ENCODE data around the gene SLC44A3.

GRCh38 chr1:94846308-94846707 is 26.2 kb downstream of the SLC44A3 start:
- TF ChIP-seq, protein P1, sequence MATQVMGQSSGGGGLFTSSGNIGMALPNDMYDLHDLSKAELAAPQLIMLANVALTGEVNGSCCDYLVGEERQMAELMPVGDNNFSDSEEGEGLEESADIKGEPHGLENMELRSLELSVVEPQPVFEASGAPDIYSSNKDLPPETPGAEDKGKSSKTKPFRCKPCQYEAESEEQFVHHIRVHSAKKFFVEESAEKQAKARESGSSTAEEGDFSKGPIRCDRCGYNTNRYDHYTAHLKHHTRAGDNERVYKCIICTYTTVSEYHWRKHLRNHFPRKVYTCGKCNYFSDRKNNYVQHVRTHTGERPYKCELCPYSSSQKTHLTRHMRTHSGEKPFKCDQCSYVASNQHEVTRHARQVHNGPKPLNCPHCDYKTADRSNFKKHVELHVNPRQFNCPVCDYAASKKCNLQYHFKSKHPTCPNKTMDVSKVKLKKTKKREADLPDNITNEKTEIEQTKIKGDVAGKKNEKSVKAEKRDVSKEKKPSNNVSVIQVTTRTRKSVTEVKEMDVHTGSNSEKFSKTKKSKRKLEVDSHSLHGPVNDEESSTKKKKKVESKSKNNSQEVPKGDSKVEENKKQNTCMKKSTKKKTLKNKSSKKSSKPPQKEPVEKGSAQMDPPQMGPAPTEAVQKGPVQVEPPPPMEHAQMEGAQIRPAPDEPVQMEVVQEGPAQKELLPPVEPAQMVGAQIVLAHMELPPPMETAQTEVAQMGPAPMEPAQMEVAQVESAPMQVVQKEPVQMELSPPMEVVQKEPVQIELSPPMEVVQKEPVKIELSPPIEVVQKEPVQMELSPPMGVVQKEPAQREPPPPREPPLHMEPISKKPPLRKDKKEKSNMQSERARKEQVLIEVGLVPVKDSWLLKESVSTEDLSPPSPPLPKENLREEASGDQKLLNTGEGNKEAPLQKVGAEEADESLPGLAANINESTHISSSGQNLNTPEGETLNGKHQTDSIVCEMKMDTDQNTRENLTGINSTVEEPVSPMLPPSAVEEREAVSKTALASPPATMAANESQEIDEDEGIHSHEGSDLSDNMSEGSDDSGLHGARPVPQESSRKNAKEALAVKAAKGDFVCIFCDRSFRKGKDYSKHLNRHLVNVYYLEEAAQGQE (IDR thresholded peaks at IDR 0.05; ENCODE audit: borderline replicate concordance): no peak
- no peak for TF ChIP-seq POLR2AphosphoS5 (IDR thresholded peaks at IDR 0.05)
- no peak for TF ChIP-seq CTCF (IDR thresholded peaks at IDR 0.05; ENCODE audit: poor library complexity, severe bottlenecking)
- no peak for TF ChIP-seq MXI1 (conservative IDR thresholded peaks at IDR 0.05; ENCODE audit: poor library complexity, severe bottlenecking)
- no peak for TF ChIP-seq EP300 (conservative IDR thresholded peaks at IDR 0.05; ENCODE audit: poor library complexity, severe bottlenecking)
- TF ChIP-seq EZH2 (IDR thresholded peaks at IDR 0.05; ENCODE audit: borderline replicate concordance, insufficient read depth, low read length, poor library complexity, severe bottlenecking): no peak
- TF ChIP-seq SMC3 (conservative IDR thresholded peaks at IDR 0.05; ENCODE audit: poor library complexity): no peak
